ENCODE data around the gene CTNNA3.

CTNNA3 gene

DNA sequence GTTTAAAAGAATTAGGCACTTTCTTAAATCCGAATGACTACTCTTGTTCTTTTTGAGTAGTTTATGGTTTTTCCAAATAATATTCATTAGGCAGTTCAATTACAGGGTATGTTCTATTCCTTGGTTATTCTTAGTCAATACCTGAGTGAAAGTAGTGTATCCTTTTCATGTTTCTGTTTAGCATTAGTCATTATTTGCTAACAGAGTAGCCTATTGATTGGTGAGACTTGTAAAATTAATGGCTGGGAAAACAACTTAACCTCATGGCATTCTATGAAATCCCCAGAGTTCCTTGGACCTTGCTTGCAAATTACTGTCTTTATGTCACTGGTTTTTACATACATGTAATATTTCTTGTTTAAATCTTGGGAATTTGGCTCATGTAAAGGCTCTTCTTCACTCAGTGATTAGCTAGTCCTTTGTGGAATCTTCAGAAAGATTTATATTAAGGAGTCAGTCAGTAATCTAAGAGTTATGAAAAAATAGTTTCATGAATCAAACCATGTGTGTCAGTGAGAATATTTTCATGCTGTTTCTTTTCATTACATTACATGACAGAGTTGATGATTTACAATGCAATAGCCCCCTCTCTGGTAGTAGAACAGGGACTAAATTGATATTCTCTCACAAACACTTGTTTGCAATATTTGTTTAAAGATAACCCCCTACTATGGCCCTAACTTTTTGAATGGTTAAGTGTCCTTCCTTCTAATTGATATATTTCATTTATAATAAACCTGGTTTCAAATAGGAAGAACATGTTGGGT lies 851.6 kb downstream of the CTNNA3 start:
- DNase-seq, result no peak

DNA sequence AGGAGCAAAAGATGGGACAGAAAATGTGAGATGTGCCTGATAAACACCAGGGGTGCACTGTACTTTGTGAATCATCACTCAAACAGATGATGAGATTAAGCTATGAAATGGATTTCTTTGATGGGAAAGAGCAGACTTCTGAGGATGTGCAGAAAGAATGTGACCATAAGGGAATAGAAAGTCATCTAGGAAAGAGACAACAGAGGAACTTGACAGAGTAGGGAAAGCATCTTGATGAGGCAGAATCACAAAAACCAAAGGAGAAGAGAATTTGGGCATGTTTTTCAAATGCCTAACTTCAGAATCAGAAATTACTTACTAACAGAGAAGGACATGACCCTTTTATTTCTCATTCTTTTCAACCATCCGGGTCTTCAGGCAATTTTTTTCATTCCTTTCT lies 852.6 kb downstream of the CTNNA3 start:
- DNase-seq, result no peak

DNA sequence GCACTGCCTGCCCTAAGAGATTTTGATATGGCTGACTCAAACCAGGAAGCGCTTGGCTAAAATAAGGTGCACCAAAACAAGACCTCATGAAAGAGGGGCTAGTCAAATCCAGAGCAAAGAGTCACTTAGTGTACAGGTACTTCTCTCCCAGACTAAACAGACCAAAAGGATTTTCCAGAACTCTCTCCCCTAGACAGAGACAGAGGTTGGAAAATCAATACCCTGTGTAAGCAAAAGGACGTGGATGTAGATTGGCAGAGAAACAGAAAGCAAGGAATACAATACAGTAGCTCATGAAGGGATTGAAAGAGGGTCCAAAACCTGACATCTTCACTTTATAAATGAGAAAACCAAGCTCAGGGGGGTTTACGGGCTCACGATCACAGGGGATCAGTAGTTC lies 853.1 kb downstream of the CTNNA3 start:
- no peak for DNase-seq

DNA sequence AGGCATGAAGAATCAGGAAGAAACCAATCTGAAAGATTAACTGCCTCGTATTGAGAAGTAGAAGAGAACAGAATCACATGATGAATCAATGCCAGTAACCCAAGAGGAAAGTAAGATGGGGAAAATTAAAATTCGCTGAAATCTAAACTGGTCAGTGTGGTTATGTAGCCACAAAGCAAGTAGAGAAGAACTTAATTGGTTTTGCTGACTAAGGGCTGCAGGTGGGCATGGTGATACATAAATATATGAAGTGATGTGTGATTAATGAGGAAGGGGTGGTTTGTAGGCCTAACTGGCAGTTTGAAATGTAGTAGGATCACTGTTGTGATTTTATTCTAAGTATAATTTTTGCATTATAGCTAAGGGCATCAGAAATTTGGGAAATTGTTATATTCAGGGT lies 853.6 kb downstream of the CTNNA3 start:
- DNase-seq, result no peak

DNA sequence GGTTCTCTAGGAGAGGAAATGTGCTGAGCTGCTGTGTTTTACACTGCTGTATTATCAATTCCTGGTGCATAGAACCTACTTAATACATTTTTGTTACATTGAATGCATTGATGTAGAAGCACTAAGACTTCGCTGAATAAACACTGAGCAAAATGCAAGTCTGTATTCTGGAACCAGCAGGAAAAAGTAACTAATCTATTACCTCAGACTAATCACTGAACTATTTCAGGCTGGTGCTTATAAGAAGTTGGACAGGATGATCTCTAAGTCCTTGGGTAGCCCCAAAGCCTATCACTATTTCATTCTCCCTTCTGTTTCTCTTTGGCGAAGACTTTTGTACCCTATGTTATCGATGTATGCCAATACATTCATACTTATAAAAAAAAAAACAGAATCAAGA lies 857.3 kb downstream of the CTNNA3 start:
- no peak for DNase-seq

DNA sequence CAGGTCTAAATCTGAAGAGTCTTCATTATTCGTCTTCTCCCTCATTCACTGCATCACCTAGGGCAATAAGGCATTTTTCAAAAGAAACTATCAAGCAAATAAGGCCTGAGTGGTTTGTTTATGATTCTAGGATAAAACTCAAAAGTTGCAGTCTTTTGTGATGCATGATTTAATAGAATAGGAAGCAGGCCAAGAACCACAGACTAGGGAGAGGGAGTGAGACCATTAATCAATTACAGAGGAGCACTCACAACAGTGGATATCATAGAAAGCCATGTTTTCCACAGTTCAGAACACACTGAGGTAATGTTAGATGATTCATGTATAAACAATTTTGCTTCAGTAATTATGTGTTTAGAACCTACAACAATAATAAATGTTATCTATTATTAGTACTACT lies 858.0 kb downstream of the CTNNA3 start:
- no peak for DNase-seq

DNA sequence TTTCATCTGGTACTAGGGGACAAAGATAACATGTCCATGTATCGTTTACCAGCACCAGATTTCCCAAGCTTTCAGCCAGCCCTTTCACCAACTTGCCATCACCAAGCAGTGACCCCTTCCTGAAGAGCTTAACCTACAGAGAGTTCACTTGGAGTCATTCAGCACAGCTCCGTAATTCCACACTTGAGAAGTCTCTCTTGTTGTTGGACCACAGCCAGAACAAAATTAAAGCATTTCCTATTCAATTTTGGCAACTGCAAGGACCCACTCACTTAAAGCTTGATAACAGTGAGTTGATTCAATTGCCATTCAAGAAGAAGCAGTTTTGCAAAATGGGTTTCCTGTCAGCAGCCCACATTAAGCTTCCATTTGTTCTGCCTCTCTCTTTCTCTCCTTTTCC lies 858.7 kb downstream of the CTNNA3 start:
- DNase-seq, result no peak

DNA sequence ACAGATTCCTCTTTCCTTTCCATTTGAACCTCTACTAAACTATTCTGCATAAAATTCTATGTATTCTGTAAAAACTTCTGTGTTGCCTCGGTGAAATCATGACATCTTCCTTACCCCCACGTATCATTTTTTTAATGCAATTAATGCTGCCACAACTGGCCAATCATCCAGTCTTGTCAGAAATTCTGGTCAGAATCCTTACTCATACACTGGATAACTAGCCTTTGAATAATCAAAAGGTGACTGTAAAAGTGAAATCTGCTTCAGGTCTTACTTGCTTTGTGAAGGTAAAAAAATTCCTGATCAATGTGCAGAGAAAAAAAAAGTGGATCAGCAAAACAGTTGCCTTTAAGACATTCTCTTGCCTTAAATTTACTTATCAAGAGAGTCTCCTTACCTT lies 859.2 kb downstream of the CTNNA3 start:
- no peak for DNase-seq

DNA sequence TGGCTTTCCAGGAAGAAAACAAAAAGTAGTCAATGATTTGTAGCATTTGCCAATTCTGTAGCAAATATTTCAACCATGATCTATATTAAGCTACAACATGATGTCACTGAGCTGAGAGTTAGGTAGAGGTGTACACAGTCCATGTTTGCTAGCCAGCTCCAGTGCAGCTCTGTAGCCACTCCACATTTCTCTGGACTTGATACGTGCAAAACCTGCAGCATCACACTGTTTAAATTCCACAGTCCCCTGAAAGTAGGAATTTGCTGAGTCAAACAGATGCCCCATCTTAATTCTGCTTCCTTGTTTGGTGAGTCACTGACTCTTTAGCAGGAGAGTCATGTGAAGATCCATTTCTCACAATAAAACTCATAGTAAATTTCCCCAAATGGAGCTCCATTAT lies 859.9 kb downstream of the CTNNA3 start:
- DNase-seq, result no peak

DNA sequence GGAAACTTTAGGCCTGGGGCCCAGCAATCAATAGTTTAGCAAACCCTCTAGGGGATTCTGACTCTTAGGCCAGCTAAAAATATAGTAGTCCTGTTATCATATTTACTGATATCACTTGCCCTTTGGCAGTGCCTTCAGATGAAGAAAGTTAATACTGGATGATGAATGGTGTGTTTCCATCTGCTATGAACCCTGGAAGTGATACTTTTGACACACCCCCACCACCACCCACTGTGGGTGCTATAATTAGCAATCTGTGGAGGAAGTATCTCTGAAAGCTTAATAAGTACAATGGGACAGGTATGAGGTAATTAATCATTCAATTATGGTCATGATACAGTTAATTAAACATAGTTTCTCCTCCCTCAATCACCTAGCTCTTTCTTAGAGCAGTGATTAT lies 860.6 kb downstream of the CTNNA3 start:
- DNase-seq, result no peak

DNA sequence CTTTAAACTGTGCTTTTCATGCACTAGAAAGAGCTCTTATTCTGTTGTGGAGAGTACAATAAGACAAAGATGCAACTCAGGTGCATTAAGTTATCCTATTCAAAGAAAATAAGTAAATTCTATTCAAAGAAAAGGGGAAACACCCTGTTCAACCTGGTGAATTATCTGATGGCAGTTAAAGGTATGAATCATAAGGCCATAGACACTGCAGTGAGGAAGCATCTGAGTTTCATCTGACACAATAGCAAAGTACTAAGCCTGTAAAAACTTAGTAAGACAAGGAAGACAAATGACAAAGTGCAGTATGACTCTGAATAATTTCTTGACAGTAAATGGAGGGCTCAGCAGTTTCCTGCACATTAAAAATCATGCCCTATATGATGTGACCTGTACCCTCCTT lies 861.2 kb downstream of the CTNNA3 start:
- DNase-seq, result no peak

DNA sequence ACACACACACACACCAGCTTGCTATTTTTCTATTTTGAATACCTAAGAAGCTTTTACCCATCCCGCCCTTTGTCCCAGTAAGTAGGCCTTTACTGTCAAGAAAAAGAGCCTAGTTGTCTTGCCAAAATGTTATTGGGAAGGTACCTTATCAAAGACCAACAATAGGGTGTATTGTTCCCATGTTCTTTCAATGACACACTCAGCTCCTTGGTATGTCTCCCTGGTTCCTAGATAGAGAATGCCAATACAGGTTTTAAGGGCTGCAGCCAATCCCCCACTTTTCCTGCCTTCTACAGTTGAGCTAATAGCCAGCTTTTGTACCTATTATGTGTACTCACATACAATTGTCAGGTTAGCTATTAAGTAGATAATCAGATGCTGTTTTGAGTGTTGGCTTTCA lies 862.1 kb downstream of the CTNNA3 start:
- no peak for DNase-seq

DNA sequence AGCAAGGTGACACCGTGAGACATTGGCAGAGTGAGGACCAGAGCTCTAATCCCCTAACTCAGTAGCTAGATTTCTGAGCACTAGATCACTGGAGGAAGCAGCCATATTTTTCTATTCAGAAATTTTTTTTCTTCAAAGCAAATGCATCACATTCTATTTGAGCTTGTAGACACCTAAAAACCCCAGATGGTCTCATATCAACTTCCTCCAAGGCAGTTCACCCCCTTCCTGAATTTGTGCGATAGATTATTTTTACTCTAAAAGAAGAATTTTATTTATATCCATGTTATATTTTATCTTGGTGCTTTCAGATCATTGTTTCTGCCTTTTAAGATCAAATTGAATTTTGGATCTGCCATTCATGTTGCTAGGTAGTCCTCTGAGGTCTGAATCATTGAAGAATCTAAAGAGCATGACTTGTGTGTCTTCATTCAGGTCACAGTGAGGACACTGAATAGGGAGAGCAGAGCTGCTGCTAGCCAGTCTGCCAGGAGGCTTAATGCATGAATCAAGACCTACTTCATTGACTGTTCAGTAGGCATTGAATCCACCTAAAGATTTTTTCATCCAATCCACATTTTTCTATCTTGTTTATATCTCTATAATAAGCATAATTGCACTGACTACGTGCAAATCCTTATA lies 863.1 kb downstream of the CTNNA3 start:
- no peak for DNase-seq

DNA sequence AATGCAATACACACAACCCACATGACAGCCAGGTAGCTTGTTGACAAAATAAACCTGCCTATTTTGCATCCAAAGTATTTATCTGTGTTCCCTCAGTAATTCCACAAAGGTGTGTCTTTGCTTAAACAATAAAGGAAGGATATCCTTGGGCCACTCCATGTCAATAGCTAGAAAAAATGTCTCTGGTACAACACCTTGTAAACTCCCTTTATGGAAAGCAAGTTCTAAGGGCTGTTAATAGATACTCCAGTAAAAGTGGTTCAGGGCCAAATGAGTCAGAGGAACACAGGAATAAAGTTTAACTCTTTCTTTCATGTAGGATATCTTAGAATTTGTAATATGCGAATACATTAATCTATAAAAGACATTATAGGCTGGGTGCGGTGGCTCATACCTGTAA lies 867.0 kb downstream of the CTNNA3 start:
- no peak for DNase-seq

DNA sequence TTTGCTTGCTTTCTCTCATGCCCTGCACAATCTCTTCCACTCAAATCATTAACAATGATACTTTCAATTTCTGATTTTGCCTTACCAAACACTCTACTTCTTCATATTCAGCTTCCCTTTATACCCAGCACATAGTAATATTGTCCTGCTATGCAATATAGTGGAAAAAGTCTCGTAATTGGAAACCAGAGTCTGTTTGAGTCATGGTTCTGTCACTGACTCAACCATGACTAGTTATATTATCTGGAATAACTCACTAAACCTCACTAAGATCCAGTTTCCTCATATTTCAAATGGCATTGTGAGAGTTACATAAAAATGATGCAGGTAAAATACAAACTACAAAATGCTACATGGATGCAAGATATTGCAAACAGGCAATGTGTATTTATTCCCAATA lies 868.6 kb downstream of the CTNNA3 start:
- no peak for DNase-seq

DNA sequence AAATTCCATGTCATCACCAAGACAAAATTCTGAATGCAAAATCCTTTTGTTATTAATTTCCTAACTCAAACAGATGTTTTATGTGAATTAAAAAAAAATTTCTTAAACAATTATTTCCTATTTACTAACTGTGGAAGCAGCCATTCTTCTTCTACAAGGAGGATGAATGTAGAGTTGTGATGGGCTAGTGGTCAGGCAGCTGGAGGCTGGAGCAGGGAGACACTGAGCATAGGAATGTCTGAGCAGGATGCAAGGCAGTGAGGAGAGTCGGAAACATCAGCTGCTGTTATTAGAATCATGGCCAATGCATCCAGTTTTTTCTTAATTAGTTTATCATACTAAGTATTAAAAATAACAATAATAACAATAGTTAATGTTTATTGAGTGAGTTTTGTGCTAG lies 872.7 kb downstream of the CTNNA3 start:
- DNase-seq, result no peak

DNA sequence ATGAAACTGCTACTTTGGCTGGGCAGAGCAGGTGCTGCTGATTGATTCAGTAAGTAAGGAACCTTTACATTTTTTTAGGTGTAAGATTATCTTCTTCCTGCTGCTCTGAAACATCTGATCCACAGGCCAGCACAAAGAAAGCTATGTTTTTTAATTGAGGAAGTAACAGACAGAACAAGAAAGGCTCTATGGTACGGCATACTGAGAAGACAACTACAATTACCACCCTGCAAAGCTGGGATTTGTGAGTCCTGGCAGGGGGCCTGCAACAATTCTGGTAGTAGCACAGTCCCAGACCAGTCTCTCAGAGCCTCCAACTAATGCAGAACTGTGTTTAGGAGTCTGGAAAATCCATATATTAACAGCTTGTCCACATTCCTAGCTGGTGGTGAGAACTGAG lies 873.2 kb downstream of the CTNNA3 start:
- no peak for DNase-seq

DNA sequence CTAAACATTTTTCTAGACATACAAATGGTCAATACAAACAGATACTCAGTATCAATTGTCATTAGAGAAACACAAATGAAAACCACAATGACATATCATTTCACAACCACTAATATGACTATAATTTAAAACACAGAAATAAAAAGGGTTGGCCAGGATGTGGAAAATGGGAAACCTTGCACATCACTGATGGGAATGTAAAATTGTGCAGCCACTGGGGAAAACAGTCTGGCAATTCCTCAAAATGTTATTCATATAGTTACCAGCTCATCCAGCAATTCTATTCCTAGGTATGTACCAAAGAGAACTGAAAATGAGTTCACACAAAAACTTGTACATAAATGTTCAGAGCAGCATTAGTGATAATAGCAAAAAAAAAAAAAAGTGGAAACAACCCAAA lies 876.3 kb downstream of the CTNNA3 start:
- no peak for DNase-seq

DNA sequence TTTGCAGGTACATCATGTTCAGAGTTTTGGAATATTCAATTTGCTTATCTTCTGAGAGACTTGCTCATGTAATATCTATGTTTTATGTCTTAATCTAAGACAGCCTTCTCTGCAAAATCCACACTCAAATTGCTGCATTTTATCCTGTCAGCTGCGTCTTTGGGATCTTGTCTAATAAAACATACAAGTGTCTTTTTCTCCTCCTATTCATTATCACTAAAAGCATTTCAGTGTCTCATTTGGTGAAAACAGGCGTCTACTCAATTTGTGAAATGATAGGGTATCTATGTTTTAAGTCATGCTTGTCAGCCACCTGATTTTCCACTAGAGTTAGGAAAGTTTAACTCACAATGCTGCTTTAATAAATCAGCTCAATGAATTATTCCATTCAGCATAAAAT lies 882.9 kb downstream of the CTNNA3 start:
- DNase-seq, result no peak

DNA sequence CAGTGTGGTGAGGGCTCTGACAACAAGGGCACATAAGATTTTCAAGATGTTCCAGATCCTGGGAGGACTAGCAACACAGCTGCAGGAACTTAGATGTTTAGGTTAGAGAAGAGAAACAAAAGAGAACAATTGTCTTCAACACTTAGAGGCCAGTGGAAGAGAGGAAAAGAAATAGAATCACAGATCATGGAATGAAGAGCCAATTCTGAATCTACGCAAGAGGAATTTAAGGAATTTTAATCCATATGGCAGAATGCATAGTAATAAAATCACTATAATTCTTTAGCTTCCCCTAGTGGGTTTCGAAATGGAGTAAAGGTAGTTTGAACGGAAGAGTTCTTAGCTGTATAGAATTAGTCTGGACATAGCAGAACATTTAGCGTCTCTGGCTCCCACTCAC lies 884.8 kb downstream of the CTNNA3 start:
- DNase-seq, result no peak

DNA sequence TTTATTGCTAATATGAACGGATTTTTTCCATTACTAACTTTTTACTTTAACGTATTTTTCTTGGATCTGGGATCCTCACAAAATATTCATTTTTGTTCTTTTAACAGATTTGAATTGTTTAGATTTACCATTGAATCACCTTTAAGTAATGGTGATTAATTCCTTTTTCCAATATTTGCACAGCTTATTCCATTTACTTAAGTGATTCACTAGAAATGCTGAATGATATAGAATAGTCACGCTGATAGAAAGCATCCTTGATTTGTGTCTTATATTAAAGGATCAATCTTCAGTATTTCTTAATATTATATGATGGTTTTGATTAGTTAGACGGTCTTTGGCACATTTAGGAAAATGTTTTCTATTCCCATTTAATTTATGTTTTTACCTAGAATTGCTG lies 886.6 kb downstream of the CTNNA3 start:
- no peak for DNase-seq

DNA sequence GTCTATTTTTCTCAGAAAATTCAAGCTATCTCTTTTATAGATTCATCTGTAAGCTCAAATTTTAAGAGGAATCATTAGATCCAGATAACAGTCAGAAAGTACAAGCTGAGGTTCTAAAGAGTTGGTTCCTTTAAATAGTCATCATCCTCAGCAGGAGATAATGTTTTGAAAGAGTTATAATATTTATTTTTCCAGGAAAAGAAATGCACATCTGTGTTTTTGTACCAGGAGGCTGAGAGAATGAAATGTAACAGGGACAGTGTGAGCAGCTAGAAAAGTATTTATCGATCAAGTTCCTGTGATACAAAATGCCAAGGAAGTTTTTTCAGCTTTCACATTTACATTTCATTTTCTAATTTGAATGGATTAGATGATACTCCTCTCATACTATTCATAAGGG lies 890.4 kb downstream of the CTNNA3 start:
- DNase-seq, result no peak

DNA sequence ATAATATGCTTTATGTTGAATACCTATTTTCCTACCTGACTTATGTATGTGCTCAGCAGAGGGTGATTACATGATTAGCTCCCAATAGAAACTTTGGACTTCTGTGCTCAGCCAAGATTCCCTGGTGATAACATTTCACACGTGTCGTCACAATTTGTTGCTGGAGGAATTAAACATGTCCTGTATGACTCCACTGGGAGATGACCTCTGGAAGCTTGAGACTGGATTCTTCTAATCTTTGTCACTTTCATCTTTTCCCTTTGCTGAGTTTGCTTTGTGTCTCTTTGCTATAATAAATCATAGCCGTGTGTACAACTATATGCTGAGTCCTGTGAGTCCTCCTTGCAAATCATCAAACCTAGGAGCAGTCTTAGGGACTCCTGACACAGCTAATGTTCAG lies 891.0 kb downstream of the CTNNA3 start:
- no peak for DNase-seq

DNA sequence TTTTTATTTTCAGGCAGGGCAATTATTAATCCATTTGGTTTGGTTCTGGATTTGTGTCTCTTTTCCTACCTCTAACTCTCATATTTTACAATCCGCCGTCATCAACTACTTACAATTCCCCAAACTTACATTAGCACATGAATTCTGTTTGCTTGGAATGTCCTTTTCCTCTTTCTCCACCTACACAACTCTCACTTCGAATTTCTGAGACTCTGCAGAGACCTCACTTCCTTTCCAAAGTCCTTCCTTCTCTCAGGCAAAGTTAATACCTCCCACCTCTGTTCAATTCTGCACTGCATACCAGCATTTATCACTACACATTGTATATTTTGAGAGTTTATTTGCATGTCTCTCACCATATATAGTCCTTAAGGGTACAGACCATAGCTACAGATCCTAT lies 892.8 kb downstream of the CTNNA3 start:
- no peak for DNase-seq

DNA sequence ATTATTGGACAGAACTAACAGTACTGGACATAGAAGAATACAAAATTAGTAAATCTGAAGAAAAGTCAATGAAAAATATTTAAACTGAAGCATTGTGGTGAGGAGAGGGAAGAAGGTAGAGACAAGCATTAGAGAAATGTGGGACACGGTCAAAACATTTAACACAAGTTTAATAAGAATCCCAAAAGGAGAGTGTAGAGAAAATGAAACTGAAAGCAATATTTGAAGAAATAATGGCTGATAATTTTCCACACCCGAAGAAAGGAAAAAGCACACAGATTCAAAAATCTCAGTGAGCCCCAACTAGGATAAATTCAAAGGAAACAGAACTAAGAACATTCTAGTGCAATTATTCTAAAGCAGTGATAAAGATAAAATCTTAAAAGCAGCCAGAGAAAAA lies 896.5 kb downstream of the CTNNA3 start:
- no peak for DNase-seq
